ENCODE measurements around the gene MT1E.
A peak's percentile ranks its signal among the peaks of the same experiment; 100 is the strongest.
"Not testable (repeated sequence)": the region's sequence is repeated elsewhere in the genome, so short reads cannot be mapped to it uniquely, and the experiment has no call there.

MT1E gene

GRCh38 chr16:56647641-56648431 lies 22.3 kb downstream of the MT1E start:
- DNase-seq, result no peak

GRCh38 chr16:56649271-56649670 lies 23.7 kb downstream of the MT1E start:
- no peak for DNase-seq

- DNase-seq, result no peak
Observed at GRCh38 chr16:56649820-56650219, 24.2 kb downstream of the MT1E start.

GRCh38 chr16:56651586-56651985 lies 26.0 kb downstream of the MT1E start, which contains the start of gene MT1B:
MT1B (plus strand) TSS chr16:56651886; CDS start chr16:56651954, 68 bp downstream.
- no peak for DNase-seq

- no peak for DNase-seq
Observed at GRCh38 chr16:56652600-56652999, 27.0 kb downstream of the MT1E start.

GRCh38 chr16:56653218-56653617 lies 27.6 kb downstream of the MT1E start:
- no peak for DNase-seq

GRCh38 chr16:56657555-56658326 lies 32.2 kb downstream of the MT1E start, which contains the start of gene MT1F:
MT1F (plus strand) TSS chr16:56657959; CDS start chr16:56658059, 100 bp downstream.
- DNase-seq, result peak; percentile 59 to 86

- peak in 1 of 2 experiments; percentile 15 for DNase-seq
Observed at GRCh38 chr16:56658327-56658875, 32.8 kb downstream of the MT1E start.

GRCh38 chr16:56662357-56663354 lies 37.1 kb downstream of the MT1E start:
- DNase-seq, result peak in 1 of 2 experiments; percentile 15

GRCh38 chr16:56664506-56664905 lies 38.9 kb downstream of the MT1E start:
- no peak for DNase-seq

GRCh38 chr16:56665286-56666261 lies 40.0 kb downstream of the MT1E start:
- DNase-seq, result not testable (repeated sequence)

GRCh38 chr16:56667581-56668571 lies 42.3 kb downstream of the MT1E start, which contains the start of gene MT1G:
MT1G (minus strand) TSS chr16:56668065; CDS start chr16:56667993, 72 bp downstream.
- peak; percentile 38 to 85 for DNase-seq

- DNase-seq, result no peak
Observed at GRCh38 chr16:56669005-56669839, 43.6 kb downstream of the MT1E start, which contains the start of gene MT1H. MT1H (plus strand) TSS chr16:56669814; CDS start chr16:56669885, 71 bp downstream.

GRCh38 chr16:56669840-56670619 lies 44.4 kb downstream of the MT1E start:
- DNase-seq, result no peak

GRCh38 chr16:56670620-56670934 lies 45.0 kb downstream of the MT1E start:
- DNase-seq, result no peak

- not testable (repeated sequence) for DNase-seq
Observed at GRCh38 chr16:56671691-56672090, 46.1 kb downstream of the MT1E start.

GRCh38 chr16:56672171-56672570 lies 46.6 kb downstream of the MT1E start:
- not testable (repeated sequence) for DNase-seq
